ENCODE data around the gene MDK. TPM values are rescaled to one million over a fixed set of nuclear protein-coding genes. Genes with fewer than 3 reads are reported as not detected.
A peak's percentile ranks its signal among the peaks of the same experiment; 100 is the strongest.

Gene MDK
- total and polyA plus RNA-seq, 2 donors from 2014 or later, result 26.3 to 38.3 TPM

DNA sequence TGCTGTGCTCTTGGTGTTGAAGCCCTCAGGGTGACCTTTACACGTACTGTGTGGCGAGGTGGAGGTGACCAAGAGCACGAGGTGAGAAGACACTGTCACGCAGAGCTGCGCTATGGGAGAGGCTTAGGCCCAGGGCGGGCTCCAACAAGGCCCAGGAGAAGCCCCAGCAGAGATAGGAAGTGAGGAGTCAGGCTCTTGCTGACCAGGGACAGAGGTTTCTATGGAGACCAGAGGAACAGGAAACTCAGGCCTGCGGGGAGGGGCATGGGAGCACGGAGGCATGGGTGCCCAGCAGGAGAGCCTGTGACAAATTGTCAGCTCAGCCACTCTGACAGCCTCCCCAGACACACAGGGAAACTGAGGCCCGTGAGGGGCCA, 18.4 kb upstream of the MDK start:
- no peaks in the 10 kb centered on the region for H3K36me3 ChIP-seq (ENCODE audit: control insufficient read depth in 2 of 3, insufficient read depth in 3 of 3, low read length in 3 of 3)
- H3K9ac ChIP-seq (ENCODE audit: low read length in 3 of 3), result peak overlapping the region in 1 of 3 donors; percentile 55
- no peaks in the 10 kb centered on the region for H3K27me3 ChIP-seq (ENCODE audit: control insufficient read depth, insufficient read depth, low read length)
- DNase-seq (peak in 4 of 5 donors; percentile 63 to 88 (median 72)), FAIRE-seq (no peak)
- TF ChIP-seq, protein P1, sequence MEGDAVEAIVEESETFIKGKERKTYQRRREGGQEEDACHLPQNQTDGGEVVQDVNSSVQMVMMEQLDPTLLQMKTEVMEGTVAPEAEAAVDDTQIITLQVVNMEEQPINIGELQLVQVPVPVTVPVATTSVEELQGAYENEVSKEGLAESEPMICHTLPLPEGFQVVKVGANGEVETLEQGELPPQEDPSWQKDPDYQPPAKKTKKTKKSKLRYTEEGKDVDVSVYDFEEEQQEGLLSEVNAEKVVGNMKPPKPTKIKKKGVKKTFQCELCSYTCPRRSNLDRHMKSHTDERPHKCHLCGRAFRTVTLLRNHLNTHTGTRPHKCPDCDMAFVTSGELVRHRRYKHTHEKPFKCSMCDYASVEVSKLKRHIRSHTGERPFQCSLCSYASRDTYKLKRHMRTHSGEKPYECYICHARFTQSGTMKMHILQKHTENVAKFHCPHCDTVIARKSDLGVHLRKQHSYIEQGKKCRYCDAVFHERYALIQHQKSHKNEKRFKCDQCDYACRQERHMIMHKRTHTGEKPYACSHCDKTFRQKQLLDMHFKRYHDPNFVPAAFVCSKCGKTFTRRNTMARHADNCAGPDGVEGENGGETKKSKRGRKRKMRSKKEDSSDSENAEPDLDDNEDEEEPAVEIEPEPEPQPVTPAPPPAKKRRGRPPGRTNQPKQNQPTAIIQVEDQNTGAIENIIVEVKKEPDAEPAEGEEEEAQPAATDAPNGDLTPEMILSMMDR (IDR thresholded peaks at IDR 0.05; ENCODE audit: borderline replicate concordance, extremely low read depth, insufficient read depth), result no peak
- peak overlapping the region; percentile 67 to 74 for H3K27ac ChIP-seq (ENCODE audit: low read depth in 2 of 2, low read length in 2 of 2)
- intact Hi-C loops (cut with DNase I), result no loop called here
- H3K9me3 ChIP-seq (ENCODE audit: control insufficient read depth in 2 of 3, insufficient read depth in 1 of 3, low read length in 3 of 3), result no peaks in the 10 kb centered on the region
- peaks cover 0 to 37% (median 9%) of the 10 kb centered on the region in 3 donors for H3K4me1 ChIP-seq (ENCODE audit: control insufficient read depth in 2 of 3, insufficient read depth in 2 of 3, low read depth in 1 of 3, low read length in 3 of 3)
- no peak overlapping the region for H3K4me3 ChIP-seq (ENCODE audit: low read length in 3 of 3)

DNA sequence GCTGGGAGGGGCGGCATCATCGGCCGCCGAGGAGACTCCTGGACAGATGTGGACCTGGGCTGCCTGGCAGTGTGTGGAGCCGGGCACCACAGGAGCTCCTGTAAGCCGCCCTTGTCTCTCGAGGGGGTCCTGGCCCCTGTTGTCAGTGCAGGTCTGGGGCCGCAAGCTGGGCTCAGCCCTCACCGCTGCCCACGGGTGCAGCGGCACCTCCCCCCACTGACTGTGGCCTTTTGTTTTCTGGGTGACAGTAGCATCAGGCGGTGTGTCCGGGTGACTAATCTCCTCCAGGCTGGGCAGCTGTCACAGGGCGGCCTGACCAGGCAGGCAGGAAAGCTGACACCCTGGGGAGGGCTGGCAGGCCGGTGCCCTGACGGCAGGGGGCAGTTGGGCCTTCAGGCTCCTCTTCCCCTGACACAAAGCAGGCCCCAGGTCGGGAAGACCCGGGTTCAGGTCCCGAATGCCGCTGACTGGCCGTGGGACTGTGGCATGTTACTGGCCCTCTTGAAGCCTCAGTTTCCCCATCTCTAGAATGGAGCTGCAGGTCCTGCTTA, 17.9 kb upstream of the MDK start:
- H3K9ac ChIP-seq (ENCODE audit: low read length in 3 of 3), result peak overlapping the region in 1 of 3 donors; percentile 51
- DNase-seq (peak; percentile 73 to 81 (median 77)), FAIRE-seq (no peak)
- H3K27me3 ChIP-seq (ENCODE audit: control insufficient read depth, insufficient read depth, low read length), result no peaks in the 10 kb centered on the region
- peaks cover 0 to 2% (median 0%) of the 10 kb centered on the region in 3 donors for H3K36me3 ChIP-seq (ENCODE audit: control insufficient read depth in 2 of 3, insufficient read depth in 3 of 3, low read length in 3 of 3)
- peaks cover 0 to 37% (median 9%) of the 10 kb centered on the region in 3 donors for H3K4me1 ChIP-seq (ENCODE audit: control insufficient read depth in 2 of 3, insufficient read depth in 2 of 3, low read depth in 1 of 3, low read length in 3 of 3)
- H3K9me3 ChIP-seq (ENCODE audit: control insufficient read depth in 2 of 3, insufficient read depth in 1 of 3, low read length in 3 of 3), result no peaks in the 10 kb centered on the region
- no peak overlapping the region for H3K4me3 ChIP-seq (ENCODE audit: low read length in 3 of 3)
- peak overlapping the region in 1 of 2 donors; percentile 43 for H3K27ac ChIP-seq (ENCODE audit: low read depth in 2 of 2, low read length in 2 of 2)
- intact Hi-C loops (cut with DNase I), result no loop called here
- TF ChIP-seq, protein P1 (IDR thresholded peaks at IDR 0.05; ENCODE audit: borderline replicate concordance, extremely low read depth, insufficient read depth), result no peak

DNA sequence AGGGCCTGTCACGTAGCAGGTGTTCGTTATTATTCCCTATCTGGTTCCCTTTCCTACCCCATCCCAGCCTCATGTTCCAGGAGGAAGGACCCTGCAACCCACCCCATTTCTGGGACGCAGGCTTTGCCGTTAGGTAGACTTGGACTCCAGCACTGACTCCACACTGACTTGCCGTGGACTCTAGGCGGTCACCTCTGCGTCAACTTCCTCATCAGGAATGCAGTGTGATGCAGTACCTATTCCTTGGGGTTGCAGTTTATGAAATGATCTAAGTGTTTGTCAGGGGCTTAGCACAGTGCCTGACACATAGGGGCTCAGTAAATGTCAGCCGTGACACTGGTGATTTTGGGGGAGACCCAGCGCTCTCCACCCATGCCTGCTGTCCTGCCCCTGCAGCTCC, 17.4 kb upstream of the MDK start:
- no peaks in the 10 kb centered on the region for H3K9me3 ChIP-seq (ENCODE audit: control insufficient read depth in 2 of 3, insufficient read depth in 1 of 3, low read length in 3 of 3)
- intact Hi-C loops (cut with DNase I), result no loop called here
- TF ChIP-seq, protein P1 (IDR thresholded peaks at IDR 0.05; ENCODE audit: borderline replicate concordance, extremely low read depth, insufficient read depth), result no peak
- H3K9ac ChIP-seq (ENCODE audit: low read length in 3 of 3), result peak overlapping the region in 1 of 3 donors; percentile 51
- DNase-seq, result no peak
- H3K36me3 ChIP-seq (ENCODE audit: control insufficient read depth in 2 of 3, insufficient read depth in 3 of 3, low read length in 3 of 3), result peaks cover 0 to 2% (median 0%) of the 10 kb centered on the region in 3 donors
- H3K27ac ChIP-seq (ENCODE audit: low read depth in 2 of 2, low read length in 2 of 2), result peak overlapping the region in 1 of 2 donors; percentile 43
- peaks cover 0 to 37% (median 9%) of the 10 kb centered on the region in 3 donors for H3K4me1 ChIP-seq (ENCODE audit: control insufficient read depth in 2 of 3, insufficient read depth in 2 of 3, low read depth in 1 of 3, low read length in 3 of 3)
- no peak for FAIRE-seq
- H3K27me3 ChIP-seq (ENCODE audit: control insufficient read depth, insufficient read depth, low read length), result no peaks in the 10 kb centered on the region
- no peak overlapping the region for H3K4me3 ChIP-seq (ENCODE audit: low read length in 3 of 3)

Data from kidney (tissue), 14 donors.